Stimulated activated CD8-positive, alpha-beta memory T cell treated with anti-CD3 and anti-CD28 coated beads, Interleukin-4, amount 100 ng/mL, for 4 hours (primary cell): ENCODE results near the gene SDK2.

ENCODE experiments used
- DNase-seq, 2 donors: peaks; one replicate each; pipeline ENCODE4 v3.0.0-alpha.2; 2020; ENCODE audit warnings: low read depth in 2 of 2, low spot score in 1 of 2

SDK2 gene

GRCh38 chr17:73635101-73635817 is 9.0 kb downstream of the SDK2 start:
- no peak for DNase-seq

DNA sequence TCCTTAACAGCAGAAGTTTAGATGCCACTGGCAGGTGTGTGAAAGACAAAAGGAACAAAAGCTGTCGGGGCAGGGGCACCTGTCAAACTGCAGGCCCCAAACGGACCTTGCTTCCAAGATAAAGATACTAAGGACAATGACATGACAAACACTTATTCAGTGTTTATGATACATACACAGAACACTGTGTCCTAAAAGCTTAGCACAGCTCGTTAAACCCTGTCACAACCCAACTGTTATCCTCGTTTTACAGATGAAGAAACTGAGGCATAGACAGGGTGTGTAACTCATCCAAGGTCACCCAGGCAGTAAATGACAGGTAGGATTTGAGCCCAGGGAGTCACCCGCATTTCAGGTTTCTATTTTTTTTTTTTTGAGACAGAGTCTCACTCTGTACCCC is 9.6 kb downstream of the SDK2 start:
- no peak for DNase-seq

- no peak for DNase-seq
These were observed 10.5 kb downstream of the SDK2 start for GRCh38 chr17:73633736-73634135.

DNA sequence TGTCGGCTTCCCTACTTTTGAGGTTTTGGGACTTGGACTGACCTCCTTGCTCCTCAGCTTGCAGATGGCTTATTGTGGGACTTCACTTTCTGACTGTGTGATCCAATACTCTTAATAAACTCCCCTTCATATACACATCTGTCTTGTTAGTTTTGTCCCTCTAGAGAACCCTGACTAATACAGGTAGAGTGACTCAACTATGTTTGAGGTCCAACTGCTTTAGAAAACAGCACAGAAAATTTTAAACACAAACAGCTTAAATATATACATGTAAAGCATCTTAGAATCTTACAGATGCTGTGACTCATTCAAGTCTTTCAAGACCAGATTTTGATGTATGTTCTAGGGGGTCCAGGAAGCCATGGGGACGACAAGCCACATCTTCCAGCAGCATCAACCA is 11.7 kb downstream of the SDK2 start:
- DNase-seq, result no peak

DNA sequence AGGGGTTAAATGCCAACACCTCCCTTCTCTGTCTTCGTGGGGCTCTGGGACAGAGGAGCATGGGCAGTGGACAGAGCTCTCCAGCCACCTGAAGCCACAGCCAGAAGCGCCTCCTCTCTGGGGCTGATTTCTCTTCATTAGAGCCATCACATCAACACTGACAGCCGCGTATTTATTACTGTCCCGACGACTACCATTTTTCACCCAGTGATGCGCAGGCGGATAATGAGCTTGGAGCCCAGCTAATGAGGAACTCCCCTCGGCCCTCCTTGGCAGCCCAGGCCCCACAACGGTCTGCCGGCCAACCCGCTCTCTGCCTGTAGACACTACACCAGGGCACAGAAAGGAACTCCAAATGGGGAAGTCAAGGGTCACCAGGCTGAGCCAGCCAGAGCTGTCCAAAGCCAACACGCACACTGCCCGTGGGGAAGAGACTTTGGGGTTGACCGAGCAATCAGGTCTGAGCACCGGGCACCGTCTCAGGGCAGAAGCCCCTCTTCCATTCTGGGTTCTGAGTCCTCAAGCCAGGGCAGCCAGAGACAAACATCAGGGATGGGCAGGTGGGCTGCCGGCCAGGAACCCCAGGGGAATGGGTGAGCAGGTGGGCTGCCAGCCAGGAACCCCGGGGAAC is 13.2 kb downstream of the SDK2 start:
- DNase-seq, result no peak

DNA sequence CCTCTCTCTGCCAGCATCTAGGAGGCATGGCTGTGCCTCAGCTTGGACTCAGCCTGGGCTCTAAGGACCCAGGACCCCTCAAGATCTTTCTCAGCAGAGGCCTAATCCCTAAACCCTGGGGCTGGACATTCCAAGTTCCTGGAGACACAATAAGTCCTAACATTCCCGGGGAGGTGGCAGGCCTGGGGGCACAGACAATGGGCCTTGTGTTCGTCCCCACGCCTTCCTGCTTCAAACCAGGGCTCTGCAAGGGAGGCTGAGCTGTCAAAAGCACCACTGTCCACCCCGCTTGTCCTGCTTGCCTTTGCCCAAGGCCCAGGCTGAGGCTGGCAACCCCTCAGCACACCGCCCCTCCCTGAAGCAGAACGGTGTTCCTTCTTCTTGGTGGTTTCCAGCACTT is 13.7 kb downstream of the SDK2 start:
- no peak for DNase-seq

DNA sequence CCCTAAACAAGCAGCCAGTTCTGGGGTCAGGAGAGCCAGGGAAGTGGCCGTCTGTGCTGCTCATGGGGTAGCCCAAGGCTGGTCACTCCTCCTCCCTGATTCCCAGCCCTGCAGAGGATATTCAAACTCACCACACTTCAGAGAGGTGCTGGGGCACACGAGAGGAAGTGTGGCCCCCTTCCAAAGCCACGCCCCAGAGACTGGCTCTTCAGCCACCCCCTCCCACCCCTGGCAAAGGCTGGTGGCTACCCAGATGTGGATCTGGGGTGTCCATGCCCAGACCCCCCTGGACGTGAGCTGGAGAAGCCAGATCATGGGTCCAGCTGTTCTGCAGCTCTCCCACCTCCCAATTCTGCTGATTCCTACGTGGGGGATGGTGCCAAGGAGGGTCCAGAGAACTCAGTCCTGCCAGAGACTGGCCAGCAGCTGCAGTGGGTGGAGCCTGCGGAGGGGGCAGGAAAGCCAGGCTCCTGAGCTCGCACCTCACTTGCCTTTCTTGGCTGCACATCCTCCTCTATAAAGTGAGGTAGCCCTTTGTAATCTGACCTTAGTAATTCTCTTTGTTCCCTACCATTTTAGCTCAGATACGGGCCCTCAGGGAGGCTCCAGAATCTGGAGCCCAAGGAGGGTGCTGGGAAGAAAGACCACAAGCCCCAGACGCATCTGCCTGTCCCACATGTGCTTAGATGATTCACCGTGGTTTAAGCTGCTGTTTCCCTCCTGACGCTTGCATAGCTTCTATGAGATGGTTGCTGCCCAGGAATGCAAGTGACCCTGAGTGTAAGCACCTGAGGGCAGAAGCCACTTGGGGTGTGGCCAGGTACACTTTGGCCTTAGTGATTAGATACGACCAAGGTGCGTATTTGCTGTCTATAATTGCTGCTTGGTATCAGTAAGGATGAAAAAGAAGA is 15.3 kb downstream of the SDK2 start:
- DNase-seq, result no peak

GRCh38 chr17:73625991-73626673 is 18.1 kb downstream of the SDK2 start:
- no peak for DNase-seq

DNA sequence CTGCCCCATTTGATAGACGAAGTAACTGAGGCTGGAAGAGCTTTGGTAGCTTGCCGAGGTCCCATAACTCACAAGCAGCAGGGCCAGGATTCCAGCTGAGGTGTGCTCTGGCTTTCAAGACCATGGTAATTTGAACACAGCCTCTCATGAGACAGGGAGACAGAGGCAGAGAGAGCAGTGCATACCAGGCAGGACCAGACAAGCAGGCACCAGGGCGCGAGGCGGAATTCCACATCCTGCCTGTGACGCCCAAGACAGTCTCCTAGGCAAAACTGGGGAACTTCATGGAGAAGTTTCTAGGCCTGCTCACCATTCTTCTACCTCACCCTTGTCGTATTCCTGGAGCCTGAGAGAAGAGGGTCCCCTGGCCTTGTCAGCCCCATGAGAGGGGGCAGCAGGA is 19.2 kb downstream of the SDK2 start:
- DNase-seq, result no peak

- DNase-seq, result no peak
These were observed 19.7 kb downstream of the SDK2 start for GRCh38 chr17:73624496-73624988.

DNA sequence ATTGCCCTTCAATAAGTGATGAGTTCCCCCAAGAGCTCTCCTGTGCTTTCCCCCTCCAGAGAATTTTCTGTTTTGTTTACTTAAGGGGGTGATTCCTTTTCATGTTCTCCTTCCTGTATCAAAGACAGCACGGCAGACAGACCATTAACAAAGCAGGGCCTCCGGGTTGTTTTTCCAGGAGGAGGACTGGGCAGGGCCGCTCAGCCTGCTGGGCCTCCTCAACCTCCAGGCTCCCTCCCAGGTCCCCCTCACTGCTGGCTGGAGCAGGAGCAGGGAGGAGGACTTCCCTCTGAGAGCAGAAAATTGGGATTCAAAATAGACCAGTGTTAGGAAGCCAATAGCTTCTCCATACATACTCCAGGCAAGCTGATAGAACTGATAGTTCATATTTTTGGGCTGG is 20.4 kb downstream of the SDK2 start:
- no peak for DNase-seq

- DNase-seq, result no peak
These were observed 21.0 kb downstream of the SDK2 start for GRCh38 chr17:73623247-73623646.

DNA sequence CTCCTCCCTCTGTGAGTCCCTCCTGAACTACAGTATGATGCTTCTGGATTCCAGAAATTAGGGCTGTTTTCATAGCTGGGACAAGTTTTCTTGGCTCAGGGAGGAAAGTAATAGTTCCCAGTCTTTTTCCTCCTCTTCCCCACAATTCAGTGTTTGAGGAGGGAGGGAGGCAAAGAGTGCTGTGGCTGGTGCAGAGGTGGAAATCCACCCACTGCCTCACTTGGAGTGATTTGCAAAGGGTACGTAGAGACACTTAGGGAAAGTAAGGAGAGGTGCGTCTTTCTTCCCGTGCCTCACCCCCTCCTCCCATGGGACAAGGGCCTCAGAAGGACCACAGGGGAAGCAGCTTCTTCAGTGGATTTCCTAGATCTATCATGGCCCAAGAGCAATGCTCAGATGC is 21.9 kb downstream of the SDK2 start:
- no peak for DNase-seq

GRCh38 chr17:73621685-73622084 is 22.6 kb downstream of the SDK2 start:
- DNase-seq, result no peak

DNA sequence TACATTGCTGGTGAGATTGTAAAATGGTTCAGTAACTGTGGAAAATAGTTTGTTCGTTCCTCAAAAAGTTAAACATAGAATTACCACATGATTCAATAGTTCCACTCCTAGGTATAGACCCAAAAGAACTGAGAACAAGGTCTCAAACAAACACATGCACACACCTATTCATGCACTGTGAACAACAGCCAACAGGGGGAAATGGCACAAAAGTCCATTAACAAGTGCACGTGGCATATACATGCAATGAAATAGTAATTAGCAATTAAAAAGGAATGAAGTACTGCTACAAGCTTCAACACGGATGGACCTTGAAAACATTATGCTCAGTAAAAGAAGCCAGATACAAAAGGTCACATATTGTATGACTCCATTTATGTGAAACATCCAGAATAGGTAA is 23.8 kb downstream of the SDK2 start:
- no peak for DNase-seq

GRCh38 chr17:73617501-73617900 is 26.7 kb downstream of the SDK2 start:
- no peak for DNase-seq

- no peak for DNase-seq
These were observed 27.3 kb downstream of the SDK2 start for GRCh38 chr17:73616873-73617404.

DNA sequence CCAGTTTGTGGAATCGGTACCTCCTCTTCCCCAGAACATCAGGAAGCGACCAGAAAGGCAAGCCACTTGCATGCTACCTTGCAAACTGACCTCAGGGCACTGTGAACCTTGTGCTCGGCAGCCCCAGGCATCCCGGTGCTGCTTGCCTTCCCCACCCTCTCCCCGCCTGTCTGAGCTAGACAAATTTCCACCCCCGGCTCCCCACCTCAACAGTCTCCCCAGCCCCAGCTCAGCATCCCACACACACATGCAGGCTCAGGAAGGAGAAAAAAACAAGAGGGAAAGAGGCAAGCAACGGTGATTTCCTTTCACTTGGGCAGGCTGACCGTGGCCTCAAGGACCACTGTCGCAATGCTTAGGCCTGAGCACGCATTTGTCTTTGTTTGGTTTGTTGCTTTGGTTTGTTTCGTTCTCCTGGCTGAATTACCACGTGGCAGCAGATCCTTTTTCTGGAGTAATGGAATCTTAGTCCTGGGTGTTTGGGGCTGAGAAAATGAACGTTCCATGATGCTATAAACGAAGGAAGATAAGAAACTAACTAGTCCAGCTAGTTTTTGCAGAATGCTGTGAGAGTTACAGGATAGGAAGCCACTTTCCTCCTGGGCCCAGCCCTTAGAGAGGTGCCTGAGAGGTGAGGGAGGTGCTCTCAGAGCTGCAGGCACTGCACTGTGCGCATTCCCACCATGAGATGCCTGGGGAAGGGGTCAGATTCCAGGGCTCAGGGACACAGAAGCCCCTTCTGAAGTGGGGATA is 27.9 kb downstream of the SDK2 start:
- DNase-seq, result no peak

- DNase-seq, result no peak
These were observed 30.0 kb downstream of the SDK2 start for GRCh38 chr17:73614256-73614655.
